Smooth muscle cell (in vitro differentiated cells): ENCODE results near the gene PITPNM3. TPM values are rescaled to one million over a fixed set of nuclear protein-coding genes. Genes with fewer than 3 reads are reported as not detected.

Source experiments
- DNase-seq: peaks from one replicate; lab custom pipeline; 2025; ENCODE audit not compliant: unreplicated experiment; lab: John Stamatoyannopoulos, UW
- H2AFZ ChIP-seq: fragments of 200-600 bp; sonication (generic); 2 replicates; pipeline ENCODE4 v1.6.0; 2016; ENCODE audit warnings: antibody characterized with exemption, low read depth, mild to moderate bottlenecking
- H3F3A ChIP-seq: fragments of 200-600 bp; sonication (generic); 2 replicates; pipeline ENCODE4 v1.6.0; 2017; ENCODE audit warnings: antibody characterized with exemption, low read depth
- H3K27ac ChIP-seq: fragments of 200-600 bp; sonication (generic); 2 replicates; pipeline ENCODE4 v1.5.1; 2016; ENCODE audit warnings: low read depth, mild to moderate bottlenecking
- H3K27me3 ChIP-seq: fragments of 200-600 bp; sonication (generic); 2 replicates; pipeline ENCODE4 v1.6.1; 2016; ENCODE audit warnings: low read depth, mild to moderate bottlenecking
- H3K36me3 ChIP-seq: fragments of 200-600 bp; sonication (generic); 2 replicates; pipeline ENCODE4 v1.5.1; 2016; ENCODE audit warnings: low read depth
- H3K4me1 ChIP-seq: fragments of 200-600 bp; sonication (generic); 2 replicates; pipeline ENCODE4 v1.5.1; 2016; ENCODE audit warnings: low read depth
- H3K4me2 ChIP-seq: fragments of 200-600 bp; sonication (generic); 2 replicates; pipeline ENCODE4 v1.6.0; 2016; ENCODE audit warnings: mild to moderate bottlenecking
- H3K4me3 ChIP-seq: fragments of 200-600 bp; sonication (generic); 2 replicates; pipeline ENCODE4 v1.5.1; 2016; ENCODE audit warnings: mild to moderate bottlenecking
- H3K79me2 ChIP-seq: fragments of 200-600 bp; sonication (generic); 2 replicates; pipeline ENCODE4 v1.6.0; 2016; ENCODE audit warnings: low read depth, mild to moderate bottlenecking
- H3K9ac ChIP-seq: fragments of 200-600 bp; sonication (generic); 2 replicates; pipeline ENCODE4 v1.6.0; 2016; ENCODE audit warnings: low read depth
- H3K9me3 ChIP-seq: fragments of 200-600 bp; sonication (generic); replicated peaks from 2 replicates; pipeline ENCODE4 v1.5.1; 2016; ENCODE audit warnings: low read depth
- H4K20me1 ChIP-seq: fragments of 200-600 bp; sonication (generic); 2 replicates; pipeline ENCODE4 v1.6.0; 2016; ENCODE audit warnings: low read depth
- WGBS: methylation state at CpG from one replicate; pipeline ENCODE4 v1.1.7; 2016; ENCODE audit warnings: low lambda C conversion rate; 5-methylcytosine and 5-hydroxymethylcytosine counted together
- polyA plus RNA-seq: library from polyadenylated mRNA; unstranded; fragments of >200 nt; fragmentation: Nextera tagmentation; extraction: Ambion mirVana; gene quantifications from 2 replicates; pipeline ENCODE4 v1.2.1, GENCODE V29; 2016
- total RNA-seq: library from RNA; depleted of rRNA; stranded (reverse); fragments of >200 nt; gene quantifications from 2 replicates; pipeline ENCODE4 v1.2.3, GENCODE V29; 2014
- TF ChIP-seq, protein P1 (sequence below): fragments of 200-600 bp; sonication (generic); IDR thresholded peaks from 2 replicates; pipeline ENCODE4 v1.5.1; 2017; ENCODE audit warnings: borderline replicate concordance, mild to moderate bottlenecking, antibody characterized with exemption; ENCODE audit not compliant: insufficient read depth, poor library complexity, severe bottlenecking

PITPNM3 gene
- total and polyA plus RNA-seq, 2 experiments from 2014 or later = 2.4 to 2.6 TPM

- H3K4me2 ChIP-seq = no peak overlapping the region
- WGBS = 51% methylated on average over 2 of the region's 2 CpGs
- no peaks in the 10 kb centered on the region for H3F3A ChIP-seq
- DNase-seq = no peak
- H3K27me3 ChIP-seq = peaks cover 5% of the 10 kb centered on the region
- no peaks in the 10 kb centered on the region for H4K20me1 ChIP-seq
- no peaks in the 10 kb centered on the region for H3K9me3 ChIP-seq
- TF ChIP-seq, protein P1, sequence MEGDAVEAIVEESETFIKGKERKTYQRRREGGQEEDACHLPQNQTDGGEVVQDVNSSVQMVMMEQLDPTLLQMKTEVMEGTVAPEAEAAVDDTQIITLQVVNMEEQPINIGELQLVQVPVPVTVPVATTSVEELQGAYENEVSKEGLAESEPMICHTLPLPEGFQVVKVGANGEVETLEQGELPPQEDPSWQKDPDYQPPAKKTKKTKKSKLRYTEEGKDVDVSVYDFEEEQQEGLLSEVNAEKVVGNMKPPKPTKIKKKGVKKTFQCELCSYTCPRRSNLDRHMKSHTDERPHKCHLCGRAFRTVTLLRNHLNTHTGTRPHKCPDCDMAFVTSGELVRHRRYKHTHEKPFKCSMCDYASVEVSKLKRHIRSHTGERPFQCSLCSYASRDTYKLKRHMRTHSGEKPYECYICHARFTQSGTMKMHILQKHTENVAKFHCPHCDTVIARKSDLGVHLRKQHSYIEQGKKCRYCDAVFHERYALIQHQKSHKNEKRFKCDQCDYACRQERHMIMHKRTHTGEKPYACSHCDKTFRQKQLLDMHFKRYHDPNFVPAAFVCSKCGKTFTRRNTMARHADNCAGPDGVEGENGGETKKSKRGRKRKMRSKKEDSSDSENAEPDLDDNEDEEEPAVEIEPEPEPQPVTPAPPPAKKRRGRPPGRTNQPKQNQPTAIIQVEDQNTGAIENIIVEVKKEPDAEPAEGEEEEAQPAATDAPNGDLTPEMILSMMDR = no peak
- H3K4me1 ChIP-seq = peaks cover 9% of the 10 kb centered on the region
- no peak overlapping the region for H3K27ac ChIP-seq
- H3K4me3 ChIP-seq = no peak overlapping the region
- no peaks in the 10 kb centered on the region for H3K79me2 ChIP-seq
- no peak overlapping the region for H3K9ac ChIP-seq
- H2AFZ ChIP-seq = no peak overlapping the region
- no peaks in the 10 kb centered on the region for H3K36me3 ChIP-seq
These were observed 43.8 kb downstream of the PITPNM3 start for GRCh38 chr17:6512552-6512951.

DNA sequence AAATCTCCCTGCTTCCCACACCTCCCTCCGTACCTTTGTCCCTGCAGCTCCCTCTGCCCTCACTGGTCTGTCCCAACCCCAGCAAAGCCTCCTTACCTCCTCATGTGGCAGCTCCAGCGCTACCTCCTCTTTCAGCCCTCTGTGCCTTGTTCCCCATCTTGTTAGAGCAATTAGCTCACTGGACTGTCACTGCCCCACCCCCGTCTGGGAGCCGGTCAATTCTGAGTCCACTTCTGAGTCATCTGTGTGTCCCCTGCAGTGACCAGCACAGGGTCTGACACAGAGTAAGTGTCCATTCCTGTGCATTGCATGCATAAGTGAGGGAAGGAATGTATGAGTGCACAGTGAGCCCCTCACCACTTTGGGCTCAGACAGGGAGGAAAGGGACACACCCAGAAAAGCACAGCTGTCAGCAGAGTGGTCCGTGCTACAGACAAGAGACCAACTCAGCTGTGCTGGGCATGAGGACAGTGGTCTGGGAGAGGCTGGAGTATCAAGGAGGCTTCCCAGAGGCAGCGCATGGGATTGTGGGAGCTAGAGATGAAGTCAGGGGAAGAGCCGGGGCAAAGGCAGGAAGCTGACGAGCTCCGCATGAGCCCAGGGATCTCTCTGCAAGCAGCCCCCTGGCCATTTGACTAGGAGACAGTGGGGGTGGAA lies 45.9 kb downstream of the PITPNM3 start:
- WGBS = 59% methylated on average over 9 of the region's 9 CpGs
- H3K9ac ChIP-seq = no peak overlapping the region
- peaks cover 9% of the 10 kb centered on the region for H3K4me1 ChIP-seq
- H2AFZ ChIP-seq = no peak overlapping the region
- H3K4me3 ChIP-seq = no peak overlapping the region
- H3K27me3 ChIP-seq = peaks cover 5% of the 10 kb centered on the region
- TF ChIP-seq, protein P1 = no peak
- no peaks in the 10 kb centered on the region for H3K9me3 ChIP-seq
- H3K27ac ChIP-seq = no peak overlapping the region
- H4K20me1 ChIP-seq = no peaks in the 10 kb centered on the region
- no peaks in the 10 kb centered on the region for H3F3A ChIP-seq
- H3K36me3 ChIP-seq = no peaks in the 10 kb centered on the region
- no peak overlapping the region for H3K4me2 ChIP-seq
- DNase-seq = no peak
- no peaks in the 10 kb centered on the region for H3K79me2 ChIP-seq

GRCh38 chr17:6509921-6510320 lies 46.4 kb downstream of the PITPNM3 start:
- no peak overlapping the region for H3K27ac ChIP-seq
- 96% methylated on average over 4 of the region's 4 CpGs for WGBS
- TF ChIP-seq, protein P1 = no peak

More at GRCh38 chr17:6509921-6510320, 46.4 kb downstream of the PITPNM3 start:
- no peaks in the 10 kb centered on the region for H3F3A ChIP-seq
- H3K27me3 ChIP-seq = peaks cover 5% of the 10 kb centered on the region
- no peak overlapping the region for H2AFZ ChIP-seq
- H3K4me2 ChIP-seq = no peak overlapping the region
- no peak overlapping the region for H3K4me3 ChIP-seq
- no peaks in the 10 kb centered on the region for H3K9me3 ChIP-seq
- peaks cover 9% of the 10 kb centered on the region for H3K4me1 ChIP-seq
- no peak for DNase-seq
- H3K9ac ChIP-seq = no peak overlapping the region
- no peaks in the 10 kb centered on the region for H3K79me2 ChIP-seq
- no peaks in the 10 kb centered on the region for H4K20me1 ChIP-seq
- H3K36me3 ChIP-seq = no peaks in the 10 kb centered on the region
